CD4-positive, alpha-beta T cell (primary cell): ENCODE measurements around the gene COPS8. TPM values are rescaled to one million over a fixed set of nuclear protein-coding genes. Genes with fewer than 3 reads are reported as not detected.

Source experiments
- ATAC-seq: fragments of 200-7000 bp; cut with Tn5 transposase; one replicate; pipeline ENCODE4 v1.10.0; 2022; ENCODE audit warnings: mild to moderate bottlenecking; ENCODE audit not compliant: poor library complexity
- CTCF ChIA-PET: fragments of 350-600 bp; sonication (Branson Sonifier 250); formaldehyde crosslinking; loops from one replicate; lab custom pipeline; 2021; ENCODE audit warnings: antibody characterized with exemption, inconsistent platforms; lab: Charles Lee
- POLR2A ChIA-PET: fragments of 350-600 bp; sonication (Branson Sonifier 250); formaldehyde crosslinking; loops from one replicate; lab custom pipeline; 2021; ENCODE audit warnings: antibody characterized with exemption, inconsistent platforms; lab: Charles Lee
- DNase-seq, 14 experiments: peaks; one replicate each; pipeline ENCODE4 v3.0.0-alpha.2; 2013 to 2020; ENCODE audit warnings: mixed read lengths in 2 of 14
- H3K27ac ChIP-seq, 2 donors: one replicate each; pipeline versions ENCODE4 v1.5.1 to v1.7.0; 2013; ENCODE audit warnings: low read length in 2 of 2, low read depth in 1 of 2, mild to moderate bottlenecking in 1 of 2
- H3K27me3 ChIP-seq, 2 experiments: 1 replicate in 1 of 2; 2 replicates in 1 of 2; pipeline versions ENCODE4 v1.6.1 to v1.7.0; 2013; ENCODE audit warnings: low read length in 2 of 2, control low read depth in 1 of 2, mild to moderate bottlenecking in 1 of 2, moderate library complexity in 1 of 2; ENCODE audit not compliant: insufficient read depth in 2 of 2, control insufficient read depth in 1 of 2
- H3K36me3 ChIP-seq: one replicate; pipeline ENCODE4 v1.6.1; 2013; ENCODE audit warnings: low read length, control low read depth; ENCODE audit not compliant: insufficient read depth
- H3K4me1 ChIP-seq: one replicate; pipeline ENCODE4 v1.6.1; 2013; ENCODE audit warnings: low read length, control low read depth; ENCODE audit not compliant: insufficient read depth
- H3K4me3 ChIP-seq: one replicate; pipeline ENCODE4 v1.5.1; 2013; ENCODE audit warnings: mild to moderate bottlenecking, low read length, moderate library complexity
- H3K9me3 ChIP-seq, 2 experiments: 1 replicate in 1 of 2; 2 replicates in 1 of 2; pipeline versions ENCODE4 v1.6.1 to v1.7.0; 2013; ENCODE audit warnings: low read length in 2 of 2, mild to moderate bottlenecking in 2 of 2, control low read depth in 1 of 2, moderate library complexity in 1 of 2; ENCODE audit not compliant: control insufficient read depth in 1 of 2, insufficient read depth in 1 of 2
- H3K27ac Mint-ChIP-seq: one replicate; pipeline ENCODE4 v1.8.0; 2020; ENCODE audit warnings: mixed read lengths
- H3K27me3 Mint-ChIP-seq: one replicate; pipeline ENCODE4 v1.8.0; 2021; ENCODE audit warnings: mixed read lengths
- H3K36me3 Mint-ChIP-seq: one replicate; pipeline ENCODE4 v1.8.0; 2021; ENCODE audit warnings: low read depth, mixed read lengths
- H3K4me1 Mint-ChIP-seq: one replicate; pipeline ENCODE4 v1.8.0; 2021; ENCODE audit warnings: low read depth, mixed read lengths
- H3K4me3 Mint-ChIP-seq: one replicate; pipeline ENCODE4 v1.8.0; 2020; ENCODE audit warnings: mild to moderate bottlenecking, mixed read lengths
- H3K9me3 Mint-ChIP-seq: one replicate; pipeline ENCODE4 v1.8.0; 2020; ENCODE audit warnings: mixed read lengths
- intact Hi-C, 2 experiments: fragments of 100-400 bp; cut with DNase I in 1 of 2; cut with micrococcal nuclease in 1 of 2; formaldehyde crosslinking; loops; one replicate each; pipeline versions ENCODE4 v1.15.1 to v1.9.0; 2023 to 2025; cut with DNase I, micrococcal nuclease
- total RNA-seq, 174 experiments: library from RNA in 2 of 174; stranded (reverse) in 2 of 174; gene quantifications; one replicate each; pipeline ENCODE4 v1.2.3 and lab custom pipeline; 2021 to 2026
- TF ChIP-seq, protein P1 (sequence below): fragments of 200-600 bp; IDR thresholded peaks from one replicate; pipeline ENCODE4 v1.8.0; 2022; ENCODE audit warnings: antibody characterized with exemption, mild to moderate bottlenecking

The COPS8 gene
- total RNA-seq, 2 experiments from 2014 or later: 47.9 to 51.7 TPM

GRCh38 chr2:237045449-237045848, 40.2 kb upstream of the COPS8 start:
- H3K27me3 ChIP-seq: no peaks in the 10 kb centered on the region
- no peak overlapping the region for H3K27ac ChIP-seq
- no peak overlapping the region for H3K4me3 Mint-ChIP-seq
- TF ChIP-seq, protein P1, sequence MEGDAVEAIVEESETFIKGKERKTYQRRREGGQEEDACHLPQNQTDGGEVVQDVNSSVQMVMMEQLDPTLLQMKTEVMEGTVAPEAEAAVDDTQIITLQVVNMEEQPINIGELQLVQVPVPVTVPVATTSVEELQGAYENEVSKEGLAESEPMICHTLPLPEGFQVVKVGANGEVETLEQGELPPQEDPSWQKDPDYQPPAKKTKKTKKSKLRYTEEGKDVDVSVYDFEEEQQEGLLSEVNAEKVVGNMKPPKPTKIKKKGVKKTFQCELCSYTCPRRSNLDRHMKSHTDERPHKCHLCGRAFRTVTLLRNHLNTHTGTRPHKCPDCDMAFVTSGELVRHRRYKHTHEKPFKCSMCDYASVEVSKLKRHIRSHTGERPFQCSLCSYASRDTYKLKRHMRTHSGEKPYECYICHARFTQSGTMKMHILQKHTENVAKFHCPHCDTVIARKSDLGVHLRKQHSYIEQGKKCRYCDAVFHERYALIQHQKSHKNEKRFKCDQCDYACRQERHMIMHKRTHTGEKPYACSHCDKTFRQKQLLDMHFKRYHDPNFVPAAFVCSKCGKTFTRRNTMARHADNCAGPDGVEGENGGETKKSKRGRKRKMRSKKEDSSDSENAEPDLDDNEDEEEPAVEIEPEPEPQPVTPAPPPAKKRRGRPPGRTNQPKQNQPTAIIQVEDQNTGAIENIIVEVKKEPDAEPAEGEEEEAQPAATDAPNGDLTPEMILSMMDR: no peak
- no peaks in the 10 kb centered on the region for H3K4me1 ChIP-seq
- peaks cover 0 to 17% of the 10 kb centered on the region in 2 experiments for H3K9me3 ChIP-seq
- intact Hi-C loops: no loop called here
- no peaks in the 10 kb centered on the region for H3K36me3 Mint-ChIP-seq
- no peaks in the 10 kb centered on the region for H3K4me1 Mint-ChIP-seq
- H3K9me3 Mint-ChIP-seq: peaks cover 7% of the 10 kb centered on the region
- H3K27me3 Mint-ChIP-seq: peaks cover 12% of the 10 kb centered on the region
- ChIA-PET POLR2A (no interaction called here), CTCF (no interaction called here)
- ATAC-seq: no peak
- DNase-seq: no peak
- H3K36me3 ChIP-seq: no peaks in the 10 kb centered on the region
- H3K27ac Mint-ChIP-seq: no peak overlapping the region
- no peak overlapping the region for H3K4me3 ChIP-seq

DNA sequence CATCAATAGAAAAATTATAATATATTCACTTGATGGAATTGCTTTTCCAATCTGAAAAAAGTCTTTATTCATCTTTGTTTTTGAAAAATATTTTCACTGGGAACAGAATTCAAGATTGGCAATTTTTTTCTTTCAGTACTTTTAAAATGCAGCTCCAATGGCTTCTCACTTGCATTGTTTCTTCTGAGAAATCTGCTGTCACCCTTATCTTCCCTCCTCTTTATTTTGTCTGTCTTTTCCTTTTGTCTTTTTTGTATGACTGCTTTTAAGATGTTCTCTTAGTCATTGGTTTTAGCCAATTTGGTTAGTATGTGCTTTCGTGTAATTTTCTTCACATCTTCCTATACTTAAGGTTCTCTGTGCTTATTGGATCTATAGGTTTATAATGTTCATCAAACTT, 37.1 kb upstream of the COPS8 start:
- peaks cover 7% of the 10 kb centered on the region for H3K27me3 Mint-ChIP-seq
- DNase-seq: no peak
- no peaks in the 10 kb centered on the region for H3K4me1 Mint-ChIP-seq
- TF ChIP-seq, protein P1: no peak
- ChIA-PET CTCF (no interaction called here), POLR2A (no interaction called here)
- H3K4me3 Mint-ChIP-seq: no peak overlapping the region
- ATAC-seq: no peak
- Histone ChIP-seq H3K27me3 (no peaks in the 10 kb centered on the region), H3K4me1 (no peaks in the 10 kb centered on the region), H3K9me3 (peaks cover 0 to 17% of the 10 kb centered on the region in 2 experiments), H3K4me3 (no peak overlapping the region), H3K36me3 (no peaks in the 10 kb centered on the region), H3K27ac (no peak overlapping the region)
- H3K27ac Mint-ChIP-seq: no peak overlapping the region
- H3K9me3 Mint-ChIP-seq: peaks cover 7% of the 10 kb centered on the region
- intact Hi-C loops: no loop called here
- no peaks in the 10 kb centered on the region for H3K36me3 Mint-ChIP-seq

DNA sequence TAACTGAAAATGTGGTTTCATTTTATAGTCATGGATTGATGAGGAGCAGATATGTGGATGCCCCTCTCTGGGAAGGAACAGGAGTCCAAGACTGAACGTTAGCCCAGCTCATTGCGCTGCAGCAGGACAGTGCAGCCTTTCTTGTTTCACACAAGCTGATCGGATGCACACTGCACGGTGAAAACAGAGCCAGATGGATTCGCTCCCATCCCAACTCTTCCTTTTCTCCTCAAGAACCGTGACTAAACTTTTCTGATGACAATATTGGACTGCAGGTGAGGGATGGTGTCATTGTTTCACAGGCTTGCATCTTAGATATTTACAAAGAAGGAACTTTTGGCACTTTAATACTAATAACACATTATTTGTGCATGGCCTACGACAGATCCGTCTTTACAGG, 33.8 kb upstream of the COPS8 start:
- H3K9me3 ChIP-seq: peaks cover 0 to 17% of the 10 kb centered on the region in 2 experiments
- Mint-ChIP-seq H3K36me3 (no peaks in the 10 kb centered on the region), H3K4me1 (no peaks in the 10 kb centered on the region), H3K27ac (no peak overlapping the region), H3K9me3 (peaks cover 7% of the 10 kb centered on the region), H3K27me3 (no peaks in the 10 kb centered on the region), H3K4me3 (no peak overlapping the region)
- H3K4me1 ChIP-seq: no peaks in the 10 kb centered on the region
- no peaks in the 10 kb centered on the region for H3K36me3 ChIP-seq
- intact Hi-C loops: no loop called here
- no peak overlapping the region for H3K4me3 ChIP-seq
- ATAC-seq: no peak
- TF ChIP-seq, protein P1: no peak
- no peaks in the 10 kb centered on the region for H3K27me3 ChIP-seq
- DNase-seq: no peak
- no peak overlapping the region for H3K27ac ChIP-seq
- CTCF ChIA-PET: no interaction called here
- POLR2A ChIA-PET: no interaction called here
